Measurements from ENCODE around the gene SHE. TPM values are rescaled to one million over a fixed set of nuclear protein-coding genes. Genes with fewer than 3 reads are reported as not detected.

SHE gene
- total RNA-seq: not detected

GRCh38 chr1:154502066-154502743, at the start of gene SHE, which contains the start of gene TDRD10:
Gene SHE (minus strand): TSS chr1:154502412. CDS start chr1:154502026, 386 bp downstream.
Gene TDRD10 (plus strand): TSS chr1:154502219. CDS start chr1:154506904, 4,685 bp downstream.

Other genes starting within 250 kb of the SHE start
- 10 to 100 TPM; 96.6 to 97.2 TPM for gene HAX1, start 229.8 kb downstream of the SHE start, total RNA-seq
- not detected for gene AQP10, start 181.3 kb downstream of the SHE start, total RNA-seq
- gene ATP8B2, start 176.9 kb downstream of the SHE start, total RNA-seq: 100 to 1,000 TPM; 146 to 156 TPM
- gene IL6R, start 97.1 kb downstream of the SHE start, total RNA-seq: 10 to 100 TPM; 10.9 to 11.6 TPM
- gene TDRD10, start 193 bp downstream of the SHE start, total RNA-seq: not detected
- gene UBE2Q1, start 56.2 kb upstream of the SHE start, total RNA-seq: 100 to 1,000 TPM in 1 of 2 experiments, 10 to 100 TPM in 1; 92.2 to 106 TPM
- gene CHRNB2, start 65.4 kb upstream of the SHE start, total RNA-seq: not detected
- 100 to 1,000 TPM; 224 to 233 TPM for gene ADAR, start 105.8 kb upstream of the SHE start, total RNA-seq

Data from activated naive CD4-positive, alpha-beta T cell treated with anti-CD3 and anti-CD28 coated beads, Interleukin-2, amount 10 ng/mL, durations not matched to agents 5 hours and 36 hours (primary cell).